GM13976 (cell line): ENCODE measurements around the gene LHFPL3.

ENCODE experiments used
- DNase-seq: peaks from one replicate; pipeline ENCODE4 v3.0.0; 2012; ENCODE audit warnings: low spot score
- CTCF ChIP-seq: IDR thresholded peaks from 2 replicates; pipeline ENCODE4 v1.5.1; 2012; ENCODE audit warnings: borderline replicate concordance, mild to moderate bottlenecking; ENCODE audit not compliant: insufficient read depth; ENCODE audit errors: extremely low read depth, missing control alignments, control extremely low read depth
- in situ Hi-C: fragments of 300-500 bp; cut with MboI; formaldehyde crosslinking; loops from one replicate; pipeline ENCODE4 v1.12.0; 2022; ENCODE audit warnings: low sequenced_read_pairs, mixed read lengths, inconsistent platforms; ENCODE audit not compliant: unreplicated experiment

Gene LHFPL3

GRCh38 chr7:104528142-104528541 lies 199.7 kb downstream of the LHFPL3 start:
- DNase-seq, result no peak
- no peak for TF ChIP-seq CTCF
- in situ Hi-C loops, result no loop called here

GRCh38 chr7:104529567-104529966 lies 201.2 kb downstream of the LHFPL3 start:
- in situ Hi-C loops, result no loop called here
- DNase-seq, result no peak
- TF ChIP-seq CTCF, result no peak

GRCh38 chr7:104530251-104530650 lies 201.8 kb downstream of the LHFPL3 start:
- TF ChIP-seq CTCF, result no peak
- DNase-seq, result no peak
- in situ Hi-C loops, result no loop called here

GRCh38 chr7:104534149-104534548 lies 205.7 kb downstream of the LHFPL3 start:
- DNase-seq, result no peak
- TF ChIP-seq CTCF, result no peak
- in situ Hi-C loops, result no loop called here

GRCh38 chr7:104535841-104536240 lies 207.4 kb downstream of the LHFPL3 start:
- DNase-seq, result no peak
- in situ Hi-C loops, result no loop called here
- no peak for TF ChIP-seq CTCF

GRCh38 chr7:104536956-104537355 lies 208.6 kb downstream of the LHFPL3 start:
- DNase-seq, result no peak
- no peak for TF ChIP-seq CTCF
- in situ Hi-C loops, result no loop called here

- no peak for TF ChIP-seq CTCF
- in situ Hi-C loops, result no loop called here
- no peak for DNase-seq
Measured at GRCh38 chr7:104538152-104538551, 209.7 kb downstream of the LHFPL3 start.
